Activated CD4-positive, alpha-beta memory T cell treated with anti-CD3 and anti-CD28 coated beads, Interleukin-2, amount 10 ng/mL, durations not matched to agents 7 days and 5 days (primary cell): ENCODE results near the gene SLC22A3. TPM values are rescaled to one million over a fixed set of nuclear protein-coding genes. Genes with fewer than 3 reads are reported as not detected.

Experiments
- CTCF ChIA-PET: fragments of 350-600 bp; sonication (Branson Sonifier 250); formaldehyde crosslinking; loops from one replicate; lab custom pipeline; 2021; ENCODE audit warnings: antibody characterized with exemption, inconsistent platforms; lab: Charles Lee
- POLR2A ChIA-PET: fragments of 350-600 bp; sonication (Branson Sonifier 250); formaldehyde crosslinking; loops from one replicate; lab custom pipeline; 2021; ENCODE audit warnings: antibody characterized with exemption; lab: Charles Lee
- DNase-seq: peaks from one replicate; pipeline ENCODE4 v3.0.0-alpha.2; 2020
- H3K27ac Mint-ChIP-seq: one replicate; pipeline ENCODE4 v1.8.0; 2021; ENCODE audit warnings: mild to moderate bottlenecking, mixed read lengths
- H3K27me3 Mint-ChIP-seq: one replicate; pipeline ENCODE4 v1.8.0; 2021; ENCODE audit warnings: mixed read lengths
- H3K36me3 Mint-ChIP-seq: one replicate; pipeline ENCODE4 v1.8.0; 2021; ENCODE audit warnings: low read depth, mixed read lengths
- H3K4me1 Mint-ChIP-seq: one replicate; pipeline ENCODE4 v1.8.0; 2021; ENCODE audit warnings: mixed read lengths
- H3K4me3 Mint-ChIP-seq: one replicate; pipeline ENCODE4 v1.8.0; 2021; ENCODE audit warnings: mild to moderate bottlenecking, mixed read lengths
- H3K9me3 Mint-ChIP-seq: one replicate; pipeline ENCODE4 v1.8.0; 2021; ENCODE audit warnings: mixed read lengths
- total RNA-seq, 2 experiments: library from RNA; stranded (reverse); gene quantifications; one replicate each; pipeline ENCODE4 v1.2.3, GENCODE V29; 2021

Gene SLC22A3
- total RNA-seq, 2 experiments from 2014 or later: not detected

GRCh38 chr6:160347259-160348222 lies 637 bp upstream of the SLC22A3 start:
- no peak overlapping the region for H3K4me3 Mint-ChIP-seq
- ChIA-PET CTCF (no interaction called here), POLR2A (no interaction called here)
- H3K4me1 Mint-ChIP-seq: peaks cover 6% of the 10 kb centered on the region
- H3K27me3 Mint-ChIP-seq: peaks cover 52% of the 10 kb centered on the region
- no peak for DNase-seq
- H3K27ac Mint-ChIP-seq: no peak overlapping the region
- H3K36me3 Mint-ChIP-seq: no peaks in the 10 kb centered on the region
- H3K9me3 Mint-ChIP-seq: no peaks in the 10 kb centered on the region

GRCh38 chr6:160349020-160349441 lies 853 bp downstream of the SLC22A3 start:
- Mint-ChIP-seq H3K9me3 (no peaks in the 10 kb centered on the region), H3K4me1 (peaks cover 6% of the 10 kb centered on the region), H3K36me3 (no peaks in the 10 kb centered on the region), H3K27ac (no peak overlapping the region), H3K27me3 (peaks cover 55% of the 10 kb centered on the region), H3K4me3 (no peak overlapping the region)
- DNase-seq: no peak
- POLR2A ChIA-PET: interaction anchor here (0.7 kb wide), 1 partner anchor 92 kb away, joined by 3 read pairs; no protein-coding TSS in a partner anchor
- CTCF ChIA-PET: no interaction called here

GRCh38 chr6:160349814-160350350 lies 1.7 kb downstream of the SLC22A3 start:
- peaks cover 52% of the 10 kb centered on the region for H3K27me3 Mint-ChIP-seq
- H3K36me3 Mint-ChIP-seq: no peaks in the 10 kb centered on the region
- ChIA-PET POLR2A (no interaction called here), CTCF (no interaction called here)
- no peak for DNase-seq
- no peak overlapping the region for H3K27ac Mint-ChIP-seq
- H3K4me3 Mint-ChIP-seq: no peak overlapping the region
- peaks cover 8% of the 10 kb centered on the region for H3K4me1 Mint-ChIP-seq
- H3K9me3 Mint-ChIP-seq: no peaks in the 10 kb centered on the region

GRCh38 chr6:160353950-160354496 lies 5.8 kb downstream of the SLC22A3 start:
- CTCF ChIA-PET: interaction anchor here (1.0 kb wide), 1 partner anchor 102 kb away, joined by 3 read pairs; no protein-coding TSS in a partner anchor
- Mint-ChIP-seq H3K4me3 (no peak overlapping the region), H3K36me3 (no peaks in the 10 kb centered on the region), H3K9me3 (no peaks in the 10 kb centered on the region), H3K27ac (no peak overlapping the region), H3K4me1 (peaks cover 12% of the 10 kb centered on the region), H3K27me3 (peaks cover 35% of the 10 kb centered on the region)
- POLR2A ChIA-PET: no interaction called here
- DNase-seq: no peak

- DNase-seq: peak; percentile 43
Observed at GRCh38 chr6:160355001-160355400, 6.8 kb downstream of the SLC22A3 start.

GRCh38 chr6:160356074-160356744 lies 8.0 kb downstream of the SLC22A3 start:
- Mint-ChIP-seq H3K27ac (no peak overlapping the region), H3K36me3 (no peaks in the 10 kb centered on the region), H3K4me1 (peaks cover 8% of the 10 kb centered on the region), H3K4me3 (no peak overlapping the region), H3K9me3 (no peaks in the 10 kb centered on the region), H3K27me3 (peaks cover 16% of the 10 kb centered on the region)
- CTCF ChIA-PET: interaction anchor here (0.9 kb wide), 1 partner anchor 9 kb away, joined by 3 read pairs; no protein-coding TSS in a partner anchor
- DNase-seq: no peak
- POLR2A ChIA-PET: no interaction called here

More at GRCh38 chr6:160355001-160355400, 6.8 kb downstream of the SLC22A3 start:
- Mint-ChIP-seq H3K27me3 (peaks cover 25% of the 10 kb centered on the region), H3K36me3 (no peaks in the 10 kb centered on the region), H3K4me3 (no peak overlapping the region), H3K9me3 (no peaks in the 10 kb centered on the region), H3K27ac (no peak overlapping the region), H3K4me1 (peaks cover 8% of the 10 kb centered on the region)
- CTCF ChIA-PET: no interaction called here
- POLR2A ChIA-PET: no interaction called here

- Mint-ChIP-seq H3K36me3 (no peaks in the 10 kb centered on the region), H3K27me3 (peaks cover 15% of the 10 kb centered on the region), H3K27ac (no peak overlapping the region), H3K4me3 (no peak overlapping the region), H3K4me1 (peaks cover 8% of the 10 kb centered on the region), H3K9me3 (no peaks in the 10 kb centered on the region)
- ChIA-PET CTCF (interaction anchor here (0.9 kb wide), 1 partner anchor 8 kb away, joined by 3 read pairs; no protein-coding TSS in a partner anchor), POLR2A (no interaction called here)
- DNase-seq: no peak
Observed at GRCh38 chr6:160357088-160357487, 8.9 kb downstream of the SLC22A3 start.

GRCh38 chr6:160358225-160359119 lies 10.3 kb downstream of the SLC22A3 start:
- H3K4me1 Mint-ChIP-seq: peaks cover 8% of the 10 kb centered on the region
- no peaks in the 10 kb centered on the region for H3K9me3 Mint-ChIP-seq
- no peaks in the 10 kb centered on the region for H3K36me3 Mint-ChIP-seq
- no peak overlapping the region for H3K4me3 Mint-ChIP-seq
- no peak for DNase-seq
- no peak overlapping the region for H3K27ac Mint-ChIP-seq
- peaks cover 7% of the 10 kb centered on the region for H3K27me3 Mint-ChIP-seq
- POLR2A ChIA-PET: no interaction called here
- CTCF ChIA-PET: no interaction called here

- Mint-ChIP-seq H3K27me3 (peaks cover 7% of the 10 kb centered on the region), H3K9me3 (no peaks in the 10 kb centered on the region)
- POLR2A ChIA-PET: no interaction called here
Observed at GRCh38 chr6:160360955-160361354, 12.8 kb downstream of the SLC22A3 start.

GRCh38 chr6:160362556-160362955 lies 14.4 kb downstream of the SLC22A3 start:
- H3K27ac Mint-ChIP-seq: no peak overlapping the region
- H3K27me3 Mint-ChIP-seq: peaks cover 7% of the 10 kb centered on the region
- ChIA-PET CTCF (no interaction called here), POLR2A (no interaction called here)
- no peaks in the 10 kb centered on the region for H3K4me1 Mint-ChIP-seq
- DNase-seq: no peak
- H3K9me3 Mint-ChIP-seq: no peaks in the 10 kb centered on the region
- H3K4me3 Mint-ChIP-seq: no peak overlapping the region
- no peaks in the 10 kb centered on the region for H3K36me3 Mint-ChIP-seq

More at GRCh38 chr6:160360955-160361354, 12.8 kb downstream of the SLC22A3 start:
- DNase-seq: no peak
- CTCF ChIA-PET: no interaction called here
- Mint-ChIP-seq H3K36me3 (no peaks in the 10 kb centered on the region), H3K27ac (no peak overlapping the region), H3K4me1 (no peaks in the 10 kb centered on the region), H3K4me3 (no peak overlapping the region)

GRCh38 chr6:160363016-160363996 lies 15.1 kb downstream of the SLC22A3 start:
- Mint-ChIP-seq H3K9me3 (no peaks in the 10 kb centered on the region), H3K27ac (no peak overlapping the region), H3K4me1 (no peaks in the 10 kb centered on the region), H3K27me3 (peaks cover 4% of the 10 kb centered on the region), H3K36me3 (no peaks in the 10 kb centered on the region), H3K4me3 (no peak overlapping the region)
- ChIA-PET POLR2A (no interaction called here), CTCF (no interaction called here)
- DNase-seq: no peak
